ENCODE data around the gene PILRB.

- TF ChIP-seq CTCF (IDR thresholded peaks at IDR 0.05; ENCODE audit: poor library complexity, severe bottlenecking) (no peak), TAF1 (IDR thresholded peaks at IDR 0.05; ENCODE audit: low read depth) (no peak), MXI1 (conservative IDR thresholded peaks at IDR 0.05; ENCODE audit: poor library complexity, severe bottlenecking) (no peak), REST (IDR thresholded peaks at IDR 0.05; ENCODE audit: borderline replicate concordance) (no peak), RAD21 (conservative IDR thresholded peaks at IDR 0.05) (no peak), EZH2 (IDR thresholded peaks at IDR 0.05; ENCODE audit: borderline replicate concordance, insufficient read depth, low read length, poor library complexity, severe bottlenecking) (no peak)
Observed at GRCh38 chr7:100372694-100373093, 14.8 kb downstream of the PILRB start.

Data from neural cell (in vitro differentiated cells).